ENCODE data around the gene GMDS.

- no peak for TF ChIP-seq CTCF (conservative IDR thresholded peaks at IDR 0.05; ENCODE audit: low read depth, low read length)
- no peak for TF ChIP-seq POLR2A (IDR thresholded peaks at IDR 0.05; ENCODE audit: low read depth, low read length)
Observed at GRCh38 chr6:1645466-1646185, 599.8 kb downstream of the GMDS start.
